ENCODE data around the gene TMPRSS9. TPM values are rescaled to one million over a fixed set of nuclear protein-coding genes. Genes with fewer than 3 reads are reported as not detected.

Gene TMPRSS9
- total RNA-seq, 1 experiment from 2014 or later: not detected

GRCh38 chr19:2425622-2426581 lies 65.8 kb downstream of the TMPRSS9 start:
- POLR2A ChIA-PET (ENCODE audit: unreplicated experiment): no interaction called here
- DNase-seq (no peak), ATAC-seq (peak; percentile 1; the same call in 1 of the 2 replicates)
- Histone ChIP-seq H3K4me3 (ENCODE audit: low read length) (peak overlapping the region; percentile 97), H4K20me1 (ENCODE audit: low read length) (0 out of 2 replicates have a peak, but pooled peaks cover 5% of the 10 kb centered on the region), H3K9me3 (ENCODE audit: low read length) (no peaks in the 10 kb centered on the region), H3K36me3 (ENCODE audit: low read depth, low read length) (peaks cover under 1% of the 10 kb centered on the region; the same call in 1 of the 2 replicates), H3K27me3 (ENCODE audit: low read length) (no peaks in the 10 kb centered on the region), H3F3A (ENCODE audit: low read length, unreplicated experiment) (peaks cover 4% of the 10 kb centered on the region), H3K4me1 (ENCODE audit: insufficient read depth, low read length) (peaks cover 12% of the 10 kb centered on the region; the same call in 1 of the 2 replicates), H3K27ac (ENCODE audit: low read length) (peak overlapping the region; percentile 96), H3K9ac (ENCODE audit: low read length) (peak overlapping the region; percentile 100), H2AFZ (ENCODE audit: low read length) (no peak overlapping the region), H3K9me2 (replicated peaks; ENCODE audit: low read length) (no peaks in the 10 kb centered on the region), H3K79me2 (ENCODE audit: low read length) (peaks cover 35% of the 10 kb centered on the region), H3K4me2 (ENCODE audit: low read length) (peak overlapping the region; percentile 99)
- intact Hi-C loops (cut with micrococcal nuclease): no loop called here
- CTCF ChIA-PET: interaction anchor here (0.5 kb wide), 1 partner anchor 153 kb away, joined by 3 read pairs; no protein-coding TSS in a partner anchor
- no peak for TF ChIP-seq CTCF (conservative IDR thresholded peaks at IDR 0.05; ENCODE audit: low read depth, low read length)
- TF ChIP-seq EZH2 (IDR thresholded peaks at IDR 0.05; ENCODE audit: low read length, unreplicated experiment): no peak
- TF ChIP-seq EZH2phosphoT487 (IDR thresholded peaks at IDR 0.05; ENCODE audit: borderline replicate concordance, low read length): no peak
- no TSS peak for BruUV-seq (replicated peaks)

- POLR2A ChIA-PET (ENCODE audit: unreplicated experiment): no interaction called here
- Histone ChIP-seq H3K9ac (ENCODE audit: low read length) (peak overlapping the region; percentile 100), H3F3A (ENCODE audit: low read length, unreplicated experiment) (peaks cover 4% of the 10 kb centered on the region), H3K9me3 (ENCODE audit: low read length) (no peaks in the 10 kb centered on the region), H3K4me2 (ENCODE audit: low read length) (peak overlapping the region; percentile 99), H3K27me3 (ENCODE audit: low read length) (no peaks in the 10 kb centered on the region), H3K9me2 (replicated peaks; ENCODE audit: low read length) (no peaks in the 10 kb centered on the region), H4K20me1 (ENCODE audit: low read length) (0 out of 2 replicates have a peak, but pooled peaks cover 5% of the 10 kb centered on the region), H3K4me3 (ENCODE audit: low read length) (peak overlapping the region; percentile 97), H3K79me2 (ENCODE audit: low read length) (peaks cover 35% of the 10 kb centered on the region), H3K36me3 (ENCODE audit: low read depth, low read length) (peaks cover 10% of the 10 kb centered on the region; the same call in 1 of the 2 replicates), H2AFZ (ENCODE audit: low read length) (peak overlapping the region; percentile 69), H3K27ac (ENCODE audit: low read length) (peak overlapping the region; percentile 96), H3K4me1 (ENCODE audit: insufficient read depth, low read length) (peaks cover 12% of the 10 kb centered on the region; the same call in 1 of the 2 replicates)
- intact Hi-C loops (cut with micrococcal nuclease): no loop called here
- ATAC-seq (peak; percentile 16), DNase-seq (peak; percentile 45)
- TSS peak; percentile 78 for BruUV-seq (replicated peaks)
- TF ChIP-seq CTCF (conservative IDR thresholded peaks at IDR 0.05; ENCODE audit: low read depth, low read length) (no peak), EZH2phosphoT487 (IDR thresholded peaks at IDR 0.05; ENCODE audit: borderline replicate concordance, low read length) (no peak), EZH2 (IDR thresholded peaks at IDR 0.05; ENCODE audit: low read length, unreplicated experiment) (no peak)
- CTCF ChIA-PET: interaction anchor here (0.5 kb wide), 1 partner anchor 152 kb away, joined by 3 read pairs; no protein-coding TSS in a partner anchor
Observed at GRCh38 chr19:2426611-2427428, 66.8 kb downstream of the TMPRSS9 start.

Data from PC-3 (cell line).